ENCODE data around the gene SLC35G4.

The SLC35G4 gene

DNA sequence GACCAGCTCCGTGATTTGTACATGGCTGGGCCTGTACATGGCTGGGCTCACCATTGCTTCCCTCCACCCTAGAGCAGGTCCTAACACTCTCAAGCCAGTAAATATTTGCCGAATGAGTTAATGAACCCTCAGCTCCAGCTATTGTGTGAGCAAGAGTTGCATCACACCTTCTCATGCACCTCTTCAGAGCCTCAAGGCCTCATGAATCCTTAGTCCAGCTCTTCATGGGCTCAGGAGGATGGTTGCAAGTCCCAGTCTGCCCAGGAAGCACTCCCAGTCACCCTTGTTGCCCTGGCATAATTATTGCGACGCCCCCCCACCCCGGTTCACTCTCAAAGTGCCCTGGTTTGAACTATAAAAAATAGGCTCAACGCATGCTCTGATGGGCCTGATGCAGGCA, 49.6 kb downstream of the SLC35G4 start:
- Histone ChIP-seq H3K4me1 (ENCODE audit: low read length) (peaks cover 8% of the 10 kb centered on the region; the same call in 1 of the 2 replicates), H4K20me1 (ENCODE audit: insufficient read depth, low read length) (no peaks in the 10 kb centered on the region), H3K4me2 (ENCODE audit: low read depth, low read length) (no peak overlapping the region), H3K79me2 (ENCODE audit: low read length) (no peaks in the 10 kb centered on the region), H3K9me2 (replicated peaks; ENCODE audit: insufficient read depth, low read length) (no peaks in the 10 kb centered on the region), H3K27ac (ENCODE audit: low read length) (no peak overlapping the region), H3F3A (ENCODE audit: insufficient read depth, low read length) (no peaks in the 10 kb centered on the region), H2AFZ (ENCODE audit: low read length) (no peak overlapping the region), H3K4me3 (ENCODE audit: low read length) (no peak overlapping the region), H3K9me3 (replicated peaks; ENCODE audit: insufficient read depth, low read length) (no peaks in the 10 kb centered on the region), H3K27me3 (replicated peaks; ENCODE audit: insufficient read depth, low read length) (0 out of 2 replicates have a peak, but pooled peaks cover 3% of the 10 kb centered on the region), H3K9ac (ENCODE audit: low read length) (no peak overlapping the region), H3K36me3 (replicated peaks; ENCODE audit: insufficient read depth, low read length) (no peaks in the 10 kb centered on the region)
- no peak for DNase-seq
- TF ChIP-seq, protein P1, sequence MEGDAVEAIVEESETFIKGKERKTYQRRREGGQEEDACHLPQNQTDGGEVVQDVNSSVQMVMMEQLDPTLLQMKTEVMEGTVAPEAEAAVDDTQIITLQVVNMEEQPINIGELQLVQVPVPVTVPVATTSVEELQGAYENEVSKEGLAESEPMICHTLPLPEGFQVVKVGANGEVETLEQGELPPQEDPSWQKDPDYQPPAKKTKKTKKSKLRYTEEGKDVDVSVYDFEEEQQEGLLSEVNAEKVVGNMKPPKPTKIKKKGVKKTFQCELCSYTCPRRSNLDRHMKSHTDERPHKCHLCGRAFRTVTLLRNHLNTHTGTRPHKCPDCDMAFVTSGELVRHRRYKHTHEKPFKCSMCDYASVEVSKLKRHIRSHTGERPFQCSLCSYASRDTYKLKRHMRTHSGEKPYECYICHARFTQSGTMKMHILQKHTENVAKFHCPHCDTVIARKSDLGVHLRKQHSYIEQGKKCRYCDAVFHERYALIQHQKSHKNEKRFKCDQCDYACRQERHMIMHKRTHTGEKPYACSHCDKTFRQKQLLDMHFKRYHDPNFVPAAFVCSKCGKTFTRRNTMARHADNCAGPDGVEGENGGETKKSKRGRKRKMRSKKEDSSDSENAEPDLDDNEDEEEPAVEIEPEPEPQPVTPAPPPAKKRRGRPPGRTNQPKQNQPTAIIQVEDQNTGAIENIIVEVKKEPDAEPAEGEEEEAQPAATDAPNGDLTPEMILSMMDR (IDR thresholded peaks at IDR 0.05; ENCODE audit: low read length) = no peak
- no peak for TF ChIP-seq EZH2phosphoT487 (IDR thresholded peaks at IDR 0.05; ENCODE audit: low read length)
- no peak for TF ChIP-seq EZH2 (optimal IDR thresholded peaks at IDR 0.05; ENCODE audit: low read depth, low read length)
